A549 (cell line): ENCODE results near the gene TMEM131. TPM values are rescaled to one million over a fixed set of nuclear protein-coding genes. Genes with fewer than 3 reads are reported as not detected.

Experiments used
- ATAC-seq, 2 experiments: fragments of 200-7000 bp in 1 of 2; fragments of >200 bp in 1 of 2; cut with Nextera tagmentation in 1 of 2; cut with Tn5 transposase in 1 of 2; 3 replicates each; pipeline versions ENCODE4 v1.8.0 to v1.9.1; 2018 to 2020; ENCODE audit warnings: mild to moderate bottlenecking in 1 of 2, moderate library complexity in 1 of 2
- CTCF ChIA-PET: fragments of 300-600 bp; sonication (Branson Sonifier 250); formaldehyde crosslinking; extraction: SDS; loops from one replicate; lab custom pipeline; 2021; ENCODE audit warnings: antibody characterized with exemption, inconsistent platforms; lab: Yijun Ruan, JAX
- POLR2A ChIA-PET: fragments of 350-600 bp; formaldehyde crosslinking; extraction: SDS; loops from one replicate; lab custom pipeline; 2021; ENCODE audit warnings: antibody characterized with exemption, inconsistent platforms; lab: Yijun Ruan, JAX
- DNase-seq, 2 experiments: peaks; one replicate each; pipeline versions ENCODE4 v3.0.0 to v3.0.0-alpha.2; 2011 to 2016; ENCODE audit warnings: low read depth in 1 of 2, low spot score in 1 of 2
- FAIRE-seq: peaks from 2 replicates; lab custom pipeline; 2011; peaks lifted over from hg19 to GRCh38; lab: Jason Lieb, UNC
- H3K27ac ChIP-seq, 2 experiments: fragments of >200 bp; sonication (Bioruptor Twin); formaldehyde crosslinking; 3 replicates each; pipeline ENCODE4 v1.5.1; 2016 to 2017
- H3K4me1 ChIP-seq: fragments of >200 bp; sonication (Bioruptor Twin); formaldehyde crosslinking; 3 replicates; pipeline ENCODE4 v1.6.1; 2016
- H3K4me2 ChIP-seq: fragments of >200 bp; sonication (Bioruptor Twin); formaldehyde crosslinking; 3 replicates; pipeline ENCODE4 v1.6.1; 2016
- H3K4me3 ChIP-seq: fragments of >200 bp; sonication (Bioruptor Twin); formaldehyde crosslinking; 3 replicates; pipeline ENCODE4 v1.5.1; 2016
- H3K9me3 ChIP-seq: fragments of >200 bp; sonication (Bioruptor Twin); formaldehyde crosslinking; 3 replicates; pipeline ENCODE4 v1.6.1; 2016
- BCL3 ChIP-seq: fragments of >200 bp; sonication (Bioruptor Twin); formaldehyde crosslinking; IDR thresholded peaks from 3 replicates; pipeline ENCODE4 v1.6.1; 2016
- CEBPB ChIP-seq, 2 experiments: fragments of >200 bp in 1 of 2; sonication (Bioruptor Twin) in 1 of 2; formaldehyde crosslinking in 1 of 2; IDR thresholded peaks; 2 replicates each; pipeline ENCODE4 v1.6.1; 2012 to 2016
- CHD2 ChIP-seq: fragments of 150-350 bp; IDR thresholded peaks from 2 replicates; pipeline ENCODE4 v1.6.1; 2014; ENCODE audit warnings: low read length; ENCODE audit not compliant: partially characterized antibody
- CTCF ChIP-seq: fragments of >200 bp; sonication (Bioruptor Twin); formaldehyde crosslinking; IDR thresholded peaks from 3 replicates; pipeline ENCODE4 v1.5.1; 2016
- EHF ChIP-seq: fragments of 250-450 bp; sonication (Bioruptor Pico); IDR thresholded peaks from 2 replicates; pipeline ENCODE4 v1.5.0; 2020; ENCODE audit warnings: mild to moderate bottlenecking
- EHMT2 ChIP-seq: fragments of 200-600 bp; sonication (generic); IDR thresholded peaks from 2 replicates; pipeline ENCODE4 v1.6.1; 2016; ENCODE audit warnings: antibody characterized with exemption, low read depth, mild to moderate bottlenecking, moderate library complexity
- EP300 ChIP-seq, 2 experiments: fragments of >200 bp; sonication (Bioruptor Twin); formaldehyde crosslinking; IDR thresholded peaks; 2 replicates in 1 of 2; 3 replicates in 1 of 2; pipeline ENCODE4 v1.6.1; 2016 to 2017
- FOXS1 ChIP-seq: fragments of 250-450 bp; sonication (Bioruptor Pico); IDR thresholded peaks from 2 replicates; pipeline ENCODE4 v1.5.0; 2020; ENCODE audit warnings: mild to moderate bottlenecking, moderate library complexity
- HEYL ChIP-seq: fragments of 250-450 bp; sonication (Bioruptor Pico); IDR thresholded peaks from 2 replicates; pipeline ENCODE4 v1.8.0; 2021; ENCODE audit warnings: mild to moderate bottlenecking, moderate library complexity
- HOXB13 ChIP-seq: fragments of 250-450 bp; sonication (Bioruptor Pico); IDR thresholded peaks from 2 replicates; pipeline ENCODE4 v1.5.0; 2020; ENCODE audit warnings: low read depth, mild to moderate bottlenecking, moderate library complexity
- JUN ChIP-seq, 2 experiments: fragments of >200 bp; sonication (Bioruptor Twin); formaldehyde crosslinking; IDR thresholded peaks; 2 replicates in 1 of 2; 3 replicates in 1 of 2; pipeline ENCODE4 v1.6.1; 2016 to 2017
- JUNB ChIP-seq: fragments of >200 bp; sonication (Bioruptor Twin); formaldehyde crosslinking; IDR thresholded peaks from 2 replicates; pipeline ENCODE4 v1.6.1; 2016
- KDM1A ChIP-seq: fragments of 200-600 bp; sonication (generic); IDR thresholded peaks from 2 replicates; pipeline ENCODE4 v1.6.1; 2016; ENCODE audit warnings: low read depth, mild to moderate bottlenecking
- KDM5A ChIP-seq: fragments of 200-600 bp; sonication (generic); IDR thresholded peaks from 2 replicates; pipeline ENCODE4 v1.6.1; 2016; ENCODE audit warnings: antibody characterized with exemption, mild to moderate bottlenecking
- MAFK ChIP-seq: fragments of 450-650 bp; IDR thresholded peaks from 2 replicates; pipeline ENCODE4 v1.6.1; 2014; ENCODE audit not compliant: partially characterized antibody
- MAZ ChIP-seq: fragments of 150-350 bp; IDR thresholded peaks from 2 replicates; pipeline ENCODE4 v1.6.1; 2014; ENCODE audit warnings: antibody characterized with exemption, low read depth, low read length, borderline replicate concordance
- NR3C1 ChIP-seq: fragments of >200 bp; sonication (Bioruptor Twin); formaldehyde crosslinking; IDR thresholded peaks from 3 replicates; pipeline ENCODE4 v1.6.1; 2017
- PHF8 ChIP-seq: fragments of 200-600 bp; sonication (generic); IDR thresholded peaks from 2 replicates; pipeline ENCODE4 v1.6.1; 2016; ENCODE audit warnings: low read depth, mild to moderate bottlenecking, antibody characterized with exemption, moderate library complexity, borderline replicate concordance
- RAD21 ChIP-seq, 2 experiments: fragments of >200 bp in 1 of 2; sonication (Bioruptor Twin) in 1 of 2; formaldehyde crosslinking in 1 of 2; IDR thresholded peaks in 1 of 2; conservative IDR thresholded peaks in 1 of 2; 2 replicates in 1 of 2; 3 replicates in 1 of 2; pipeline ENCODE4 v1.6.1; 2012 to 2018; ENCODE audit warnings: inconsistent platforms in 1 of 2
- RARB ChIP-seq: fragments of 250-450 bp; sonication (Bioruptor Pico); IDR thresholded peaks from 2 replicates; pipeline ENCODE4 v1.8.0; 2021; ENCODE audit warnings: mild to moderate bottlenecking, moderate library complexity
- RCOR1 ChIP-seq: fragments of 150-350 bp; IDR thresholded peaks from 2 replicates; pipeline ENCODE4 v1.6.1; 2014; ENCODE audit warnings: antibody characterized with exemption, low read length, low read depth
- RNF2 ChIP-seq: fragments of 200-600 bp; sonication (generic); IDR thresholded peaks from 2 replicates; pipeline ENCODE4 v1.6.1; 2016; ENCODE audit warnings: low read depth, mild to moderate bottlenecking, antibody characterized with exemption, moderate library complexity, borderline replicate concordance
- SMC3 ChIP-seq: fragments of >200 bp; sonication (Bioruptor Twin); formaldehyde crosslinking; IDR thresholded peaks from 3 replicates; pipeline ENCODE4 v1.6.1; 2018; ENCODE audit warnings: inconsistent platforms
- SREBF2 ChIP-seq: fragments of 450-650 bp; IDR thresholded peaks from 2 replicates; pipeline ENCODE4 v1.6.1; 2014; ENCODE audit warnings: mild to moderate bottlenecking, moderate library complexity
- TP53 ChIP-seq: fragments of 250-450 bp; sonication (Bioruptor Pico); IDR thresholded peaks from 2 replicates; pipeline ENCODE4 v1.5.0; 2021; ENCODE audit warnings: mild to moderate bottlenecking, moderate library complexity
- ZSCAN20 ChIP-seq: fragments of 250-450 bp; sonication (Bioruptor Pico); IDR thresholded peaks from 2 replicates; pipeline ENCODE4 v1.8.0; 2022; ENCODE audit warnings: mild to moderate bottlenecking, moderate library complexity
- WGBS: methylation state at CpG from one replicate; pipeline ENCODE4 v1.1.6; 2017; ENCODE audit errors: missing lambda C conversion rate; 5-methylcytosine and 5-hydroxymethylcytosine counted together
- polyA plus RNA-seq, 4 experiments: library from polyadenylated mRNA; depleted of rRNA in 3 of 4; stranded (reverse); fragments of >200 nt; fragmentation: RNase III in 1 of 4; extraction: RNeasy Plus Mini Kit Qiagen cat#74134 plus additional on column Dnase treatment in 1 of 4; gene quantifications; 2 replicates in 3 of 4; 3 replicates in 1 of 4; pipeline ENCODE4 v1.2.3, GENCODE V29; 2011 to 2017
- TF ChIP-seq, protein P1 (sequence below): fragments of 150-350 bp; IDR thresholded peaks from 2 replicates; pipeline ENCODE4 v1.6.1; 2014; ENCODE audit warnings: low read depth, mild to moderate bottlenecking, low read length

TMEM131 gene
- polyA plus RNA-seq, 2 of the 4 experiments (the other 2 are of a cell fraction), result 14.5 to 21.8 TPM

DNA sequence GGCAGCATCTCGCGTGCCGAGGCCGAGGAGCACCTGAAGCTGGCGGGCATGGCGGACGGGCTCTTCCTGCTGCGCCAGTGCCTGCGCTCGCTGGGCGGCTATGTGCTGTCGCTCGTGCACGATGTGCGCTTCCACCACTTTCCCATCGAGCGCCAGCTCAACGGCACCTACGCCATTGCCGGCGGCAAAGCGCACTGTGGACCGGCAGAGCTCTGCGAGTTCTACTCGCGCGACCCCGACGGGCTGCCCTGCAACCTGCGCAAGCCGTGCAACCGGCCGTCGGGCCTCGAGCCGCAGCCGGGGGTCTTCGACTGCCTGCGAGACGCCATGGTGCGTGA is 271.7 kb downstream of the TMEM131 start:
- CTCF ChIA-PET, result interaction anchor here (4.2 kb wide), 1 partner anchor 17 kb away, joined by 26 read pairs; no protein-coding TSS in a partner anchor
- H3K9me3 ChIP-seq, result no peaks in the 10 kb centered on the region
- H3K4me3 ChIP-seq, result no peak overlapping the region
- DNase-seq, result no peak
- no peak overlapping the region for H3K27ac ChIP-seq
- TF ChIP-seq RCOR1 (no peak), EHF (CRISPR knock-in tag) (no peak), FOXS1 (CRISPR knock-in tag) (no peak), KDM1A (no peak), MAZ (no peak), SREBF2 (no peak), EHMT2 (no peak), BCL3 (no peak), PHF8 (no peak), SMC3 (no peak), EP300 (IDR thresholded peaks at IDR 0.05) (no peak), HEYL (no peak), JUNB (no peak), RNF2 (no peak), NR3C1 (no peak), JUN (IDR thresholded peaks at IDR 0.05) (no peak)
- TF ChIP-seq, all 56 proteins: peak for 0
- H3K4me1 ChIP-seq, result peaks cover 3% of the 10 kb centered on the region; the same call in 1 of the 3 replicates
- FAIRE-seq (no peak), ATAC-seq (no peak)
- WGBS, result 94% methylated on average over 33 of the region's 41 CpGs
- POLR2A ChIA-PET, result no interaction called here
- H3K4me2 ChIP-seq, result no peak overlapping the region

- peaks cover 3% of the 10 kb centered on the region; the same call in 1 of the 3 replicates for H3K4me1 ChIP-seq
- ChIA-PET POLR2A (no interaction called here), CTCF (interaction anchor here (0.5 to 4.2 kb wide), 2 partner anchors 18 to 44 kb away, joined by 3 to 26 read pairs; no protein-coding TSS in a partner anchor)
- TF ChIP-seq RAD21 (conservative IDR thresholded peaks at IDR 0.05 in 1 of 2, IDR thresholded peaks at IDR 0.05 in 1 of 2) (no peak), MAFK (no peak), HOXB13 (CRISPR knock-in tag) (no peak), HEYL (no peak), KDM5A (no peak), RARB (CRISPR knock-in tag) (no peak), CHD2 (no peak), EHMT2 (no peak), EHF (CRISPR knock-in tag) (no peak), ZSCAN20 (CRISPR knock-in tag) (no peak), FOXS1 (CRISPR knock-in tag) (no peak), CEBPB (IDR thresholded peaks at IDR 0.05) (no peak), TP53 (CRISPR knock-in tag) (no peak), CTCF (no peak), EP300 (IDR thresholded peaks at IDR 0.05) (no peak)
- TF ChIP-seq, protein P1, sequence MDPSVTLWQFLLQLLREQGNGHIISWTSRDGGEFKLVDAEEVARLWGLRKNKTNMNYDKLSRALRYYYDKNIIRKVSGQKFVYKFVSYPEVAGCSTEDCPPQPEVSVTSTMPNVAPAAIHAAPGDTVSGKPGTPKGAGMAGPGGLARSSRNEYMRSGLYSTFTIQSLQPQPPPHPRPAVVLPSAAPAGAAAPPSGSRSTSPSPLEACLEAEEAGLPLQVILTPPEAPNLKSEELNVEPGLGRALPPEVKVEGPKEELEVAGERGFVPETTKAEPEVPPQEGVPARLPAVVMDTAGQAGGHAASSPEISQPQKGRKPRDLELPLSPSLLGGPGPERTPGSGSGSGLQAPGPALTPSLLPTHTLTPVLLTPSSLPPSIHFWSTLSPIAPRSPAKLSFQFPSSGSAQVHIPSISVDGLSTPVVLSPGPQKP, result no peak
- no peak overlapping the region for H3K4me2 ChIP-seq
- WGBS, result 80% methylated on average over 34 of the region's 37 CpGs
- no peak for ATAC-seq
- no peak overlapping the region for H3K27ac ChIP-seq
- DNase-seq, result no peak
- H3K4me3 ChIP-seq, result no peak overlapping the region
- FAIRE-seq, result no peak
- H3K9me3 ChIP-seq, result no peaks in the 10 kb centered on the region
Observed at GRCh38 chr2:97723156-97724072, 272.3 kb downstream of the TMEM131 start.
